HEK293T (cell line): ENCODE results near the gene TOMM7.

Source experiments
- CTBP1 ChIP-seq: fragments of 450-650 bp; IDR thresholded peaks from 2 replicates; pipeline ENCODE4 v1.6.1; 2016; ENCODE audit warnings: borderline replicate concordance
- FOXA1 ChIP-seq: fragments of 450-650 bp; IDR thresholded peaks from 2 replicates; pipeline ENCODE4 v1.6.1; 2016; ENCODE audit warnings: mild to moderate bottlenecking
- HDGF ChIP-seq: fragments of 450-650 bp; IDR thresholded peaks from 2 replicates; pipeline ENCODE4 v1.6.1; 2017; ENCODE audit warnings: antibody characterized with exemption, borderline replicate concordance
- SP1 ChIP-seq: fragments of 450-650 bp; IDR thresholded peaks from 2 replicates; pipeline ENCODE4 v1.6.1; 2017
- SUZ12 ChIP-seq: fragments of 450-650 bp; IDR thresholded peaks from 2 replicates; pipeline ENCODE4 v1.6.1; 2016; ENCODE audit warnings: mild to moderate bottlenecking

GRCh38 chr7:22845221-22845834 is 22.7 kb upstream of the TOMM7 start:
- TF ChIP-seq SP1 (no peak), CTBP1 (no peak), FOXA1 (no peak), SUZ12 (no peak), HDGF (no peak)
